Left ventricle myocardium superior (tissue), 1 donor: Measurements from ENCODE around the gene GFRA1. TPM values are rescaled to one million over a fixed set of nuclear protein-coding genes. Genes with fewer than 3 reads are reported as not detected.

ENCODE experiments used
- ATAC-seq: fragments of 200-7000 bp; cut with Tn5 transposase; one replicate; pipeline ENCODE4 v1.9.1; 2020; ENCODE audit warnings: mild to moderate bottlenecking, moderate library complexity
- DNase-seq: peaks from one replicate; pipeline ENCODE4 v3.0.0-alpha.2; 2020
- intact Hi-C: fragments of 100-400 bp; cut with micrococcal nuclease; formaldehyde crosslinking; loops from one replicate; pipeline ENCODE4 v1.11.0; 2022
- long read RNA-seq: library from polyadenylated mRNA; unstranded; transcript quantifications from one replicate; pipeline ENCODE4 v2.0.0, GENCODE V29; 2021
- total RNA-seq: library from RNA; stranded (reverse); fragmentation: NEBNext Ultra II Directional; extraction: Animal tissue kit (Norgen Biotek cat#: 25700); gene quantifications from one replicate; pipeline ENCODE4 v1.2.1, GENCODE V29; 2021
- donor health status: DM: no; HTN: yes; CAD: no; lungs with severe emphysema.

The GFRA1 gene
- total RNA-seq = 6.7 TPM
- long read RNA-seq, full-length matches to known transcripts = 1 of 6 reads
- long read RNA-seq, partial matches to known transcripts = 0 of 6 reads
- long read RNA-seq, other reads (novel, unspliced or antisense) = 5 of 6 reads

- DNase-seq (peak; percentile 48), ATAC-seq (peak; percentile 32)
- intact Hi-C loops = no loop called here
These were observed at the start of gene GFRA1 for GRCh38 chr10:116272440-116273283. Gene GFRA1, minus strand, starts transcription at chr10:116273206. Its CDS starts 1,177 bp downstream, at chr10:116272029.

GRCh38 chr10:116316503-116316902 lies 43.5 kb upstream of the GFRA1 start:
- no peak for ATAC-seq
- DNase-seq = no peak
- intact Hi-C loops = no loop called here

GRCh38 chr10:116312548-116312947 lies 39.5 kb upstream of the GFRA1 start:
- no peak for DNase-seq
- ATAC-seq = no peak
- intact Hi-C loops = no loop called here

- no peak for ATAC-seq
- intact Hi-C loops = no loop called here
These were observed 38.9 kb upstream of the GFRA1 start for GRCh38 chr10:116311706-116312490.

GRCh38 chr10:116311016-116311415 lies 38.0 kb upstream of the GFRA1 start:
- intact Hi-C loops = no loop called here
- ATAC-seq (no peak), DNase-seq (no peak)

More at GRCh38 chr10:116311706-116312490, 38.9 kb upstream of the GFRA1 start:
- DNase-seq = no peak

GRCh38 chr10:116307455-116307854 lies 34.4 kb upstream of the GFRA1 start:
- no peak for ATAC-seq

GRCh38 chr10:116306847-116307246 lies 33.8 kb upstream of the GFRA1 start:
- DNase-seq = no peak
- no peak for ATAC-seq
- intact Hi-C loops = no loop called here

More at GRCh38 chr10:116307455-116307854, 34.4 kb upstream of the GFRA1 start:
- intact Hi-C loops = no loop called here
- no peak for DNase-seq

GRCh38 chr10:116304923-116305322 lies 31.9 kb upstream of the GFRA1 start:
- DNase-seq (no peak), ATAC-seq (no peak)
- intact Hi-C loops = no loop called here

- intact Hi-C loops = no loop called here
- no peak for DNase-seq
- ATAC-seq = no peak
These were observed 27.5 kb upstream of the GFRA1 start for GRCh38 chr10:116300542-116300941.

GRCh38 chr10:116298586-116298985 lies 25.6 kb upstream of the GFRA1 start:
- intact Hi-C loops = no loop called here
- ATAC-seq = no peak
- DNase-seq = no peak

- ATAC-seq (no peak), DNase-seq (no peak)
- intact Hi-C loops = no loop called here
These were observed 23.3 kb upstream of the GFRA1 start for GRCh38 chr10:116296291-116296721.

GRCh38 chr10:116292493-116292892 lies 19.5 kb upstream of the GFRA1 start:
- ATAC-seq = no peak
- intact Hi-C loops = no loop called here
- DNase-seq = no peak

GRCh38 chr10:116289652-116290051 lies 16.6 kb upstream of the GFRA1 start:
- intact Hi-C loops = loop anchor here (5.0 to 10.0 kb wide), 5 partner anchors 342 to 935 kb away; no protein-coding TSS in a partner anchor
- DNase-seq (no peak), ATAC-seq (no peak)

- intact Hi-C loops = loop anchor here (5.0 to 10.0 kb wide), 5 partner anchors 341 to 933 kb away; no protein-coding TSS in a partner anchor
These were observed 15.0 kb upstream of the GFRA1 start for GRCh38 chr10:116287906-116288501.

GRCh38 chr10:116286626-116287200 lies 13.7 kb upstream of the GFRA1 start:
- ATAC-seq = no peak
- no peak for DNase-seq
- intact Hi-C loops = loop anchor here (5.0 to 10.0 kb wide), 5 partner anchors 339 to 932 kb away; no protein-coding TSS in a partner anchor

More at GRCh38 chr10:116287906-116288501, 15.0 kb upstream of the GFRA1 start:
- DNase-seq (no peak), ATAC-seq (peak; percentile 37)

GRCh38 chr10:116281775-116282174 lies 8.8 kb upstream of the GFRA1 start:
- intact Hi-C loops = loop anchor here (10.0 kb wide), 4 partner anchors 447 to 927 kb away; no protein-coding TSS in a partner anchor
- DNase-seq = no peak
- ATAC-seq = no peak

GRCh38 chr10:116278846-116279245 lies 5.8 kb upstream of the GFRA1 start:
- DNase-seq (no peak), ATAC-seq (no peak)
- intact Hi-C loops = no loop called here

- no peak for ATAC-seq
- no peak for DNase-seq
- intact Hi-C loops = no loop called here
These were observed 4.0 kb upstream of the GFRA1 start for GRCh38 chr10:116276981-116277380.
